PC-3 (cell line): ENCODE measurements around the gene SNCAIP. TPM values are rescaled to one million over a fixed set of nuclear protein-coding genes. Genes with fewer than 3 reads are reported as not detected.
A peak's percentile ranks its signal among the peaks of the same experiment; 100 is the strongest.

Experiments used
- ATAC-seq: fragments of 200-7000 bp; cut with Tn5 transposase; 2 replicates; pipeline ENCODE4 v1.9.1; 2020; ENCODE audit warnings: mild to moderate bottlenecking, moderate library complexity
- BruUV-seq: library from RNA; stranded (reverse); fragments of 400-500 nt; replicated peaks from 2 replicates; lab custom pipeline; 2021; lab: Mats Ljungman, UMichigan
- CTCF ChIA-PET: fragments of 300-600 bp; sonication (Branson Sonifier 250); formaldehyde crosslinking; loops from one replicate; lab custom pipeline; 2022; ENCODE audit warnings: antibody characterized with exemption; lab: Charles Lee
- POLR2A ChIA-PET: fragments of 300-600 bp; sonication (Branson Sonifier 250); formaldehyde crosslinking; loops from one replicate; lab custom pipeline; 2022; ENCODE audit warnings: antibody characterized with exemption; ENCODE audit not compliant: unreplicated experiment; lab: Charles Lee
- DNase-seq: peaks from one replicate; pipeline ENCODE4 v3.0.0-alpha.2; 2015
- H2AFZ ChIP-seq: fragments of 300-600 bp; sonication (generic); 2 replicates; pipeline ENCODE4 v1.6.0; 2016; ENCODE audit warnings: antibody characterized with exemption, low read length
- H3F3A ChIP-seq: fragments of 300-600 bp; sonication (generic); one replicate; pipeline ENCODE4 v1.6.0; 2017; ENCODE audit warnings: antibody characterized with exemption, low read length, control low read depth, mild to moderate bottlenecking; ENCODE audit not compliant: unreplicated experiment
- H3K27ac ChIP-seq: fragments of 300-600 bp; sonication (generic); 2 replicates; pipeline ENCODE4 v1.5.1; 2016; ENCODE audit warnings: mild to moderate bottlenecking, low read length
- H3K27me3 ChIP-seq: fragments of 300-600 bp; sonication (generic); 2 replicates; pipeline ENCODE4 v1.6.1; 2016; ENCODE audit warnings: low read length, mixed read lengths
- H3K36me3 ChIP-seq: fragments of 300-600 bp; sonication (generic); 2 replicates; pipeline ENCODE4 v1.6.1; 2016; ENCODE audit warnings: low read depth, mixed run types, low read length, mixed read lengths
- H3K4me1 ChIP-seq: fragments of 300-600 bp; sonication (generic); 2 replicates; pipeline ENCODE4 v1.5.1; 2016; ENCODE audit warnings: low read length; ENCODE audit not compliant: insufficient read depth
- H3K4me2 ChIP-seq: fragments of 300-600 bp; sonication (generic); 2 replicates; pipeline ENCODE4 v1.6.0; 2016; ENCODE audit warnings: low read length
- H3K4me3 ChIP-seq: fragments of 300-600 bp; sonication (generic); 2 replicates; pipeline ENCODE4 v1.5.1; 2016; ENCODE audit warnings: mild to moderate bottlenecking, low read length, mixed read lengths
- H3K79me2 ChIP-seq: fragments of 300-600 bp; sonication (generic); 2 replicates; pipeline ENCODE4 v1.6.1; 2017; ENCODE audit warnings: low read length, mixed read lengths
- H3K9ac ChIP-seq: fragments of 300-600 bp; sonication (generic); 2 replicates; pipeline ENCODE4 v1.6.0; 2016; ENCODE audit warnings: mild to moderate bottlenecking, low read length
- H3K9me2 ChIP-seq: fragments of 300-600 bp; sonication (generic); replicated peaks from 2 replicates; pipeline ENCODE4 v1.6.1; 2016; ENCODE audit warnings: mixed run types, low read length, mixed read lengths
- H3K9me3 ChIP-seq: fragments of 300-600 bp; sonication (generic); 2 replicates; pipeline ENCODE4 v1.6.1; 2016; ENCODE audit warnings: low read length, mixed read lengths
- H4K20me1 ChIP-seq: fragments of 300-600 bp; sonication (generic); 2 replicates; pipeline ENCODE4 v1.6.1; 2016; ENCODE audit warnings: low read length, mixed read lengths
- CTCF ChIP-seq: fragments of 300-600 bp; sonication (generic); conservative IDR thresholded peaks from 2 replicates; pipeline ENCODE4 v1.5.1; 2017; ENCODE audit warnings: antibody characterized with exemption, low read depth, mild to moderate bottlenecking, low read length
- EZH2 ChIP-seq: fragments of 300-600 bp; sonication (generic); IDR thresholded peaks from one replicate; pipeline ENCODE4 v1.6.1; 2017; ENCODE audit warnings: antibody characterized with exemption, mild to moderate bottlenecking, low read length; ENCODE audit not compliant: unreplicated experiment
- EZH2phosphoT487 ChIP-seq: fragments of 300-600 bp; sonication (generic); IDR thresholded peaks from 2 replicates; pipeline ENCODE4 v1.6.1; 2018; ENCODE audit warnings: mild to moderate bottlenecking, antibody characterized with exemption, low read length, borderline replicate concordance
- intact Hi-C: fragments of 100-400 bp; cut with micrococcal nuclease; formaldehyde crosslinking; loops from 2 replicates; pipeline ENCODE4 v1.9.0; 2023
- total RNA-seq: library from RNA; depleted of rRNA; stranded (reverse); fragments of >200 nt; gene quantifications from 2 replicates; pipeline ENCODE4 v1.2.3, GENCODE V29; 2014

Gene SNCAIP
- total RNA-seq, 1 experiment from 2014 or later = not detected

GRCh38 chr5:122494109-122494508 is 182.1 kb downstream of the SNCAIP start:
- DNase-seq = peak; percentile 15
- no peak overlapping the region for H3K27ac ChIP-seq
- no TSS peak for BruUV-seq
- TF ChIP-seq EZH2 (no peak), EZH2phosphoT487 (no peak), CTCF (no peak)
- H3K4me1 ChIP-seq = no peaks in the 10 kb centered on the region
- no peak overlapping the region for H3K4me3 ChIP-seq
- H3K9me3 ChIP-seq = no peaks in the 10 kb centered on the region
- H3K27me3 ChIP-seq = no peaks in the 10 kb centered on the region
- no peak overlapping the region for H3K9ac ChIP-seq
- H3K79me2 ChIP-seq = no peaks in the 10 kb centered on the region
- no peaks in the 10 kb centered on the region for H3K9me2 ChIP-seq
- H3K36me3 ChIP-seq = no peaks in the 10 kb centered on the region
- ATAC-seq = no peak
- no peaks in the 10 kb centered on the region for H3F3A ChIP-seq
- CTCF ChIA-PET = no interaction called here
- intact Hi-C loops = loop anchor here (10.0 kb wide), 1 partner anchor 299 kb away; no protein-coding TSS in a partner anchor
- H4K20me1 ChIP-seq = no peaks in the 10 kb centered on the region
- no peak overlapping the region for H2AFZ ChIP-seq
- POLR2A ChIA-PET = no interaction called here
- no peak overlapping the region for H3K4me2 ChIP-seq

GRCh38 chr5:122498163-122498562 is 186.1 kb downstream of the SNCAIP start:
- CTCF ChIA-PET = no interaction called here
- Histone ChIP-seq H3K4me3 (no peak overlapping the region), H3K4me2 (no peak overlapping the region), H3K27me3 (no peaks in the 10 kb centered on the region), H3K9ac (no peak overlapping the region), H3K79me2 (no peaks in the 10 kb centered on the region), H3F3A (no peaks in the 10 kb centered on the region), H3K9me3 (no peaks in the 10 kb centered on the region), H3K27ac (no peak overlapping the region), H3K4me1 (no peaks in the 10 kb centered on the region), H2AFZ (no peak overlapping the region), H4K20me1 (no peaks in the 10 kb centered on the region), H3K36me3 (no peaks in the 10 kb centered on the region), H3K9me2 (no peaks in the 10 kb centered on the region)
- ATAC-seq (no peak), DNase-seq (no peak)
- POLR2A ChIA-PET = no interaction called here
- BruUV-seq = no TSS peak
- intact Hi-C loops = loop anchor here (10.0 kb wide), 1 partner anchor 303 kb away; no protein-coding TSS in a partner anchor
- TF ChIP-seq EZH2phosphoT487 (no peak), CTCF (peak; percentile 43; the same call in 1 of the 2 replicates), EZH2 (no peak)

- TF ChIP-seq CTCF (no peak), EZH2phosphoT487 (no peak), EZH2 (no peak)
- CTCF ChIA-PET = no interaction called here
- no peak for DNase-seq
- Histone ChIP-seq H4K20me1 (no peaks in the 10 kb centered on the region), H2AFZ (no peak overlapping the region), H3K9me2 (no peaks in the 10 kb centered on the region), H3K27me3 (no peaks in the 10 kb centered on the region), H3K79me2 (no peaks in the 10 kb centered on the region), H3K9ac (no peak overlapping the region), H3K4me1 (no peaks in the 10 kb centered on the region), H3K4me2 (no peak overlapping the region), H3K27ac (no peak overlapping the region), H3K9me3 (no peaks in the 10 kb centered on the region), H3K36me3 (no peaks in the 10 kb centered on the region), H3F3A (no peaks in the 10 kb centered on the region), H3K4me3 (no peak overlapping the region)
- POLR2A ChIA-PET = no interaction called here
- BruUV-seq = no TSS peak
- no peak for ATAC-seq
- intact Hi-C loops = loop anchor here (10.0 kb wide), 1 partner anchor 305 kb away; no protein-coding TSS in a partner anchor
Observed at GRCh38 chr5:122499585-122499984, 187.5 kb downstream of the SNCAIP start.
